ENCODE measurements around the gene SLC6A16.
"Not testable (repeated sequence)": the region's sequence is repeated elsewhere in the genome, so short reads cannot be mapped to it uniquely, and the experiment has no call there.

Gene SLC6A16

DNA sequence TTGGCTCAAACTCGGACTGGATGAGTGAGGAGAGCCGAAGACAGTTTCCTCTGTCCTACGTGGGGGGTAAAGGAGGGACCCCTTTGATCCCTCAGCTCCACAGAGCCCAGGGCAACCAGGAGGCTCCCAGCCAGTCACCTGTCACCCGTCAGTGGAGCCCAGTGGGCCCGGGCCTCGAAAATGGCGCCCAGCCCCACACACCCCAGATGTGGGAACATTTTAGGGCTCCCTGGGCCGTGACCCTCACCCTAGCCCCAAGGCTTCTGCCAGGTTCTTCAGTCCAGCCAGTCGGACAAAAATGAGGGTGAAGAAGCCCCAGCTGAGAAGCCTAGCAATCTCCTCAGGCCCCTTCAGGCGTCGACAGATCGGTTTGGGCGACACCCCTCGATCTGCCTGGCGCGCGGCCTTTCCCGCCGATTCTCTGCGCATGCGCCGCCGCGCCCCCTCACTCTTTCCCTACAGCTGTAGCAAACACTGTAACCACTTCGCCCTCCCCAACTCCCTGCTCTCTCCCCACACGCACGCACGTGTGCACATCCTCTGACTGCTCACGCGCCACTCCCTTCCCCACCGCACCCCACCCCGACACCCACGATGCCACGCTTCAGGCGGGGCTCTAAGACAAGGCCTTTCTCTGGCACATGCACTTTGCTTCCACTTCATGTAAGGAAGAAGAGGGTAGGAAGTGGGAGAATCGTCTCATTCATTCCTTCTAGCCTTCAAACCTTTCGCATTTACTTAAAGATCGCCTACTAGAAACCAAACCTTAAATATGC is at the start of gene SLC6A16:
SLC6A16 (minus strand) TSS at position 391 of the 776 bp plus-strand sequence. CDS start 13,844 bp downstream, outside the sequence.
- DNase-seq (ENCODE audit: low read depth in 3 of 3, low spot score in 1 of 3): no peak

DNA sequence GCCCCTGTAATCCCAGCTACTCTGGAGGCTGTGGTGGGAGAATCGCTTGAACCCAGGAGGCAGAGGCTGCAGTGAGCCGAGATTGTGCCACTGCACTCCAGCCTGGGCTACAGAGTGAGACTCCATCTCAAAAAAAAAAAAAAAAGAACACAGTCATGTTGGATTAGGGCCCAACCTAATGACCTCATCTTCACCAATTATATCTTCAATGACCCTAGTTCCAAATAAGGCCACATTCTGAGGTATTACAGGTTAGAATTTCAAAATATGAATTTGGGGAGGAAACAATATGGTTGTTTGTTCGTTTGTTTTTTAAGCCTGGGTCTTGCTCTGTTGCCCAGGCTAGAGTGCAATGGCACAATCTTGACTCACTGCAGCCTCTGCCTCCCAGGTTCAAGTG is 48.2 kb upstream of the SLC6A16 start:
- not testable (repeated sequence) for DNase-seq (ENCODE audit: low read depth in 3 of 3, low spot score in 1 of 3)

DNA sequence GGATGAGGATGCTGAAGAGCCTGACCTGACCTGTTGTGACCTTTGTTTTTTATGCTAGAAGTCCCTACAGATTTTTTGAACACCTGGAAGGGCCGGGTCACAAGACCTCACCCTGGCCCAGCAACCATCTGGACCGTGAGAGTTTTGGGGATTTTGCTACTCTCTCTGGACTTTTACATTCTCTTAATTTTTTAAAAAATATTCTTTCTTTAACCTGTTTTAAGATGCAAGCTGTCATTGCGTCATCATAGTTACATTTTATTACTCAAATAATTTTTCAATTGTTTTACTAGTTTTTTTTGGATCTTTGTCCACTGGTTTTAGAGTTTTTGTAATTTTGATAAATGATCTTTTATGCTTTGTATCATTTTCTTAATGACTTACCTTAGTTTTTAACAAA is 46.2 kb upstream of the SLC6A16 start:
- DNase-seq (ENCODE audit: low read depth in 3 of 3, low spot score in 1 of 3): no peak

DNA sequence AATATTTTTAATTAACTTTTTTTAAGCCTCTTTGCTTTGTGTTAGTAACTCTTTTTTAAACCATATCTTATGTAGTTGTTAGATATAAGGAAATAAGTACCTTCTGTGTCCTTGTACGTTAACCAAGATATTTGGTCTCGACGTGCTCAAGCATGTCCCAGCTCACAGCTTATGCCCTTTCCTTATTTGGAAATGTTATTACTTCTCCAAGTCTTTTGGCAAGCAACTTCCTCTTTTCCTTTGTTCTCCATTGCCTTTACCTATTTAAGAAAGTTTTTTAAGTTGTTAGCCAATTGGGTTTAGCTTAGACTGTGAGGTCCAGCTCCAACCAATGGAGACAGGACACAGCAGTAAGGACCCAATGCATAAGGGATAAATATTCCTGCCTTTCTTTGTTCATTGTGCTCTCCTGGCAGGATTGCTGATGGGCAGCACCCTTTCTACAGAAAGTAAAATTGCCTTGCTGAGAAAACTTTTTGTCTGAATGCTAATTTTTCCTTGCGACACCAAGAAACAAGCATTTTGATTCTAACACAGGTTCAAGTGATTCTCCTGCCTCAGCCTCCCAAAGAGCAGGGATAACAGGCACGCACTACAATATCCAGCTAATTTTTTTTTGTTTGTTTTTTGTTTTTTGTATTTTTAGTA is 43.8 kb upstream of the SLC6A16 start:
- no peak for DNase-seq (ENCODE audit: low read depth in 3 of 3, low spot score in 1 of 3)

DNA sequence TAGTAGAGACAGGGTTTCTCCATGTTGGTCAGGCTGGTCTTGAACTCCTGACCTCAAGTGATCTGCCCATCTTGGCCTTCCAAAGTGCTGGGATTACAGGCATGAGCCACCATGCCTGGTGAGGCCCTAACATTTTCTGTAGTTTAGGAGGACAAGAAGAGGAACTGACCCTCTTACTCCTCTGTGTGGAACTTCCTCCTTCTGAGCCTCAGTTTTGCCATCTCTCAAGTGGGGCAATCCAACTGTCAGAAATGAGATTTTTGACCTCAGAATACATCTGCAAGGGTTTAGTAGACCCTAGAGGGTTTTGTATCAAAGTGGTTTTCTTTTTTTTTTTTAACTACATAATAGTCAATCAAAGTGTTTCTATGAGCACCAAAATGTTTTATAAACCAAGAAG is 41.1 kb upstream of the SLC6A16 start:
- DNase-seq (ENCODE audit: low read depth in 3 of 3, low spot score in 1 of 3): no peak

DNA sequence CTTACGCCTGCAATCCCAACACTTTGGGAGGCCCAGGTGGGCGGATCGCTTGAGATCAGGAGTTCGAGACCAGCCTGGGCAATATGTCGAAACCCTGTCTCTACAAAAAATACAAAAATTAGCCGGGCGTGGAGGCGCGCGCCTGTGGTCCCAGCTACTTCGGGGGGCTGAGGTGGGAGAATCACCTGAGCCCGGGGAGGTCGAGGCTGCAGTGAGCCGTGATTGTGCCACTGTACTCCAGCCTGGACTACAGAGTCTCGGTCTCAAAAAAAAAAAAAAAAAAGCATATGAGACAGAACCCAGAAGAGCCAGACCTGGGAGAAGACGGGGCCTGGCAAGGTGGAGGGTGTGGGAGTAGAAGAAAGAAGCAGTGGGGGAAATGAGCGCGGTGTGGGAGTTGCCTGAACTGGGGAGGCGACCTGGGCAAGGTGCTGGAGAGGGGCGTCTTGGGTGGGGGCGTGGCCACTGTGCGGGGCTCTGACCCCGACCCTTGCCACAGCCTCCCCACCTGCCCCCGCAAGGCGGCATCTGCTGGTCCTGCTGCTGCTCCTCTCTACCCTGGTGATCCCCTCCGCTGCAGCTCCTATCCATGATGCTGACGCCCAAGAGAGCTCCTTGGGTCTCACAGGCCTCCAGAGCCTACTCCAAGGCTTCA is 39.2 kb upstream of the SLC6A16 start:
- DNase-seq (ENCODE audit: low read depth in 3 of 3, low spot score in 1 of 3): no peak

DNA sequence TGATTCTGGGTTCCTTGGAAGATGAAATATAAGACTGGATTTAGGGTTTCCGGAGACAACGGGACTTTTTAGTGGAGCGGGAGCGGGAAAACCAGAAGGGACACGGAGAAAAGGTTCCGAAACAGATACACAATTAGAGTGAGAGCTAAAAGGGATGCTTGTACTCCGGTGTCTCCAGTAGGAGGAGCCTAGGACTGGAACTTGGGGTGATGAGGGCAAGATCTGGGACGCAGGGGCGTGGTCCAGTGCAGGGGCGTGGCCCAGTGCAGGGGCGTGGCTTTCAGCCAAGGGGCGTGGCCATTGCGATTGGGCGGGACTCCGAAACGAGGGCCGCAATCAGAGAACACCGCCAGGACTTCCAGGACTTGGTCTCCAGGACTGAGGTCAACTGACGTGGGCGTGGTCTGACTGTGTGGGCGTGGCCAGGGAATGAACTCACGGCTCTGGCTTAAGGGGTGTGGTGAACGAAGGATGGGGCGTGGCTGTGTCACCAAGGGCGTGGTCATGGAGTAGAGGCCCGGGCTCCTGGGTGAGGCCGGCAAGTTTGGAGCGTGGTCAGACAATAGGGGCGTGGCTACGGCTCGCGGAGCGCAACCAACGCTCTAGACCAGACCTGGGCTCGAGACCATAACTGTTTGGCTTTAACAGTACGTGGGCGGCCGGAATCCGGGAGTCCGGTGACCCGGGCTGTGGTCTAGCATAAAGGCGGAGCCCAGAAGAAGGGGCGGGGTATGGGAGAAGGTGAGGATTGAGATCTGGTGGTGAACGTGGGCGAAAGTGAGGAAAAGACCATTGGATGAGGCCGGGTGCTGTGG is 38.5 kb upstream of the SLC6A16 start, which contains the start of gene DKKL1:
DKKL1 (plus strand) TSS at position 610 of the 815 bp plus-strand sequence; CDS start at position 732, 122 bp downstream.
- peak in 2 of 3 donors; percentile 35 to 44 for DNase-seq (ENCODE audit: low read depth in 3 of 3, low spot score in 1 of 3)

DNA sequence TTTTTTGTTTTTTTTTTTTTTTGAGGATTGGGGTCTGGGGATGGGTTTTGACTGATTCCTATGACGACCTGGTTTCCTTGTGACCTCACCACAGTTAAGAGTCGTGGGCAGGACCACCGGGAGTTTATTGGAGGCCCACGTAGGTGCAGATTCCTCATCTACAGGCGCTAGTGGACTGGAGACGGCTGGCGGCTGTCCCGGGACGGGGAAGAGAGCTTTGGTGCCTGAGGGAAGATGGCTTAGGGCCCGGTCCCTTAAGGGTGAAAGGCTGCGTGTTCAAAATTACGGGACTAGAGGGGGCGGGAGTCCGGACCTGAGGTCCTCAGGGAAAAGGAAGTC is 37.9 kb upstream of the SLC6A16 start:
- no peak for DNase-seq (ENCODE audit: low read depth in 3 of 3, low spot score in 1 of 3)

DNA sequence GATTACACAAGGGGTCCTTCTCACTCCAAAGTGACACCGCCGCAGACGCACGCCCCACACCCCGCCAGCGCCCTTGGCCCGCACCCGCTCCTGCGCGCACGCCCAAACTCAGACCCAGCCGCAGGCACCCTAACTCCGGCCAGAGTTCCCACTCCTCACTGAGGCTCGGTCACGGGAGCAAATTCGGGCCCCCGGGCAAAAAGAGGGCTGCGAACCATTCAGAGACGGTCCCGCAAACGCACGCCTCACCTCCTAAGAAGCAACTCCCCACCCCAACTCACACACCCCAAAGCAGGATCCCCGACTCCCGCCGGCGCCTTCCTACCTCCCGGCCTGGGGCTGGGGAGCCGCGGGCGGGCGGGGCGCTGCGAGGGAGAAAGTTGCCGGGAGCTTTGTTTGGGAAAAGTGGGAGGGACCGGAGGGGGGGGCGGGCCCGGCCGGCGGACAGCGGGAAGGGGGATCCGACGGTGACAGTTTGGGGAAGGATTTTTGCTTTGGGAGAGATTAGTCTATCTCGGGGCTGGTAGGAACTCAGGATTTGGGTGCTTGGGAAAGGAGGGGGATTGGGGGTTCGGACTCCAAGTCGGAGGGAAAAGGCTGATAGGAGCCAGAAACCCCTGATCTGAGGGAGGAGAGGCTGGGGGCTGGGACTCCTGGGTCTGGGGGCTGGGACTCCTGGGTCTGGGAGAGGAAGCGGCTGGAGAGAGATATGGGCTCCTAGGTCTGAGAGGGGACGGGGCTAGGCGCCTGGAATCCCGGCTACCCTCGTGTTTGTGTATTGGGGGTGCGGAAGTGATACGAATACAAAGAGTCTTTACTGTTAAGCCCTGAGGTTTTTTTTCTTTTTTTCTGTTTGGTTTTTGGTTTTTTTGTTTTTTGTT is 37.3 kb upstream of the SLC6A16 start, which contains the start of gene TEAD2:
TEAD2 (minus strand) TSS at position 369 of the 881 bp plus-strand sequence. CDS start 2,341 bp downstream, outside the sequence.
- no peak for DNase-seq (ENCODE audit: low read depth in 3 of 3, low spot score in 1 of 3)

DNA sequence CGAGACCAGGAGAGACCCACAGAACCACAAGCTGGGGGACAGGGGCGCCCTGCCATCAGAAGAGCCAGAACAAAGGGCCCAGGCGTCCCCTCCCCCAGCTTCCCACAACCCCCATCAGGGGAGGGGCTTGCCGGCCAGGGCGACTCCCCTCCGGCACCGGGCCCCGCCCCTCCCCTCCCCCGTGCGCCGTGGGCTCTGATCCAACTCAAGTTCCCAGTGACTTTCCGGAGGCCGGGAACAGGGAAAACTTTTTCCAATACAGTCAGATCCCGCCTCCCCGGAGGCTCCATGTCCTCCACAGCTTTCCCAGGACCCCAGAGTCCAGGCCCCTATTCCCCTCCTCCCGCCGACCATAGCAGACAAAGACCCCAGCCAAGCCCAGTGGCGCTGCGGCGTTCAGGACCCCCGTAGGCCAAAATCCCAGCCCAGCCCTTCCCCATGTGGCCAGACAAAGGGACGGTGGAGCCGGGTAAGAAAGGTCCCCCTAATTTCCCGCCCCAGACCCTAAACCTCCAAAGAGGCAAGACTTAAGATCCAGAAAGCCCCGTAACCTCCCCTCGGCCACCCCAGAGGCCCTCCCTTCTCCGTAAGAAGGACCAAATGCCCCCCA is 36.6 kb upstream of the SLC6A16 start:
- DNase-seq (ENCODE audit: low read depth in 3 of 3, low spot score in 1 of 3): no peak

DNA sequence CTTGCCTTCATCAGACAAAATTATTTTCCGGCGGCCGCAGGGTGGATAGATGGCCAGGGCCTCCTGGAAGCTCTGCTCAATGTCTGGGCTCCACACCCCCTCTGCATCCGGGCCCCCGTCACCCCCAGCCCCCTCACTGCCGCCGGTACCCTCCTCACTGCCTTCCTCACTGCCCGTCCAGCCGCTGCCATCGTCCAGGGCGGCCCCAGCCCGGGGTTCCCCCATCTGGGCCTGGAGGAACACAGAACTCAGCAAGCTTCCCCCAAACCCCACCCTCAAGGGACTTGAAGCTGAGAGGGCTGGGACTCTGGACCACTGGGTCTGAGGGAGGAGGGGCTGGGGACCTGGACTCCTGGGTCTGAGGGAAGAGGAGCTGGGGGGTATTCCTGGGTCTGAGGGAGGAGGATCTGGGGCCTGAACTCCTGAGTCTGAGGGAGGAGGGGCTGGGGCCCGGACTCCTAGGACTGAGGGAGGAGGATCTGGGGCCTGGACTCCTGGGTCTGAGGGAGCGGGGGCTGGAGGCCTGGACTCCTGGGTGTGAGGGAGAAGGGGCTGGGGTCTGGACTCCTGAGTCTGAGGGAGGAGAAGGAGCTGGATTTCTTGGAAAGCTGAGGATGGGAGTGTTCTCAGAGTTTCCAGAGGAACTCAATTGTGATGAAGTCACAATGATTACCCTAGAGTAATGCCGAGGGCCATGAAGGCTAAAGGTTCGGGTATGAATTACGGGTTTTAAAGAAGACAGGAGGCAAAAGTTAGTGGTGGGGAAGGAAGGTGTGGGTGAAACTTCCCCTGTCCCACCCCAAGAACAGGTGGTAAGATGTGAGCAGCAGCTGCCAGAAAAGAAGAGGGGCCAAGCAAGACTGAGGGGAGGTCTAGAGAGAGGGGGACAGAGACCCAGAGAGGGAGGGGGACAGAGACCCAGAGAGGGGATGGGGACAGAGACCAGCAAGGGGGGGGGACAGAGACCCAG is 35.1 kb upstream of the SLC6A16 start:
- no peak for DNase-seq (ENCODE audit: low read depth in 3 of 3, low spot score in 1 of 3)

DNA sequence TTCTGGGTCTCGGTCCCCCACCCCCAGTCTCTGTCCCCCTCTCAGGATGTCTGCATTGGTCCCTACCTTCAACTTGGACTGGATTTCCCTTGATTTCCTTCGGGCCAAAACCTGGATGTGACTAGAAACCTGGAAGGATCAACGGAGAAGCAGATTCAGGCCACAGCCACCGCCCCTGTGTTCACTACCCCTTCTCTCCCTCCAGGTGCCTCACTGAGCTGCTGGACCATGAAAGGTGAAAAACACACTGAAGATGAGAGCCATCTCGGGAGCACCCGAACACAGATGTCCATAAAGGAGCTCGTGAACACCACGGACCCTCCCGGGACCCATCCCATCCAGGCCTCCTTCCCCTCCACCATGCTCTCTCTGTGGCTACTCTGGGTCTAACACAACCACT is 32.2 kb upstream of the SLC6A16 start:
- no peak for DNase-seq (ENCODE audit: low read depth in 3 of 3, low spot score in 1 of 3)

DNA sequence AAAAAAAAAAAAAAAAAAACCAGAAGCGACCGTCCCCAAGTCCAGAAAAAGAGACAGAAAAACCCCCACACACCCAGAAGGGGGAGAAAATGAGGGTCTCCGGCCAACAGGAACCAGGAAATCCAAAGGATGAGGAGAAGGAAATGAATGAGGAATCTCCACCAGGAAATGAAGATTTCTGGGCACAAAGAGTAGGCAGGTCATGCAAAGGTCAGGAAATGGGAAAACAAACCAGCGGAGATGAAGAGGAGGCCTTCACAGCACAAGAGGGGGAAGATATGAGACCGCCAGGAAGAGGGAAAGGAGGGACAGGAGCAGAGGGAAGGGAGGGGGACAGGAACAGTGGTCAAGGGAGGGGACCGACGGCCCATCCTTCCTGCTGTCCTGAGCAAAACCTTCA is 31.4 kb upstream of the SLC6A16 start:
- no peak for DNase-seq (ENCODE audit: low read depth in 3 of 3, low spot score in 1 of 3)

DNA sequence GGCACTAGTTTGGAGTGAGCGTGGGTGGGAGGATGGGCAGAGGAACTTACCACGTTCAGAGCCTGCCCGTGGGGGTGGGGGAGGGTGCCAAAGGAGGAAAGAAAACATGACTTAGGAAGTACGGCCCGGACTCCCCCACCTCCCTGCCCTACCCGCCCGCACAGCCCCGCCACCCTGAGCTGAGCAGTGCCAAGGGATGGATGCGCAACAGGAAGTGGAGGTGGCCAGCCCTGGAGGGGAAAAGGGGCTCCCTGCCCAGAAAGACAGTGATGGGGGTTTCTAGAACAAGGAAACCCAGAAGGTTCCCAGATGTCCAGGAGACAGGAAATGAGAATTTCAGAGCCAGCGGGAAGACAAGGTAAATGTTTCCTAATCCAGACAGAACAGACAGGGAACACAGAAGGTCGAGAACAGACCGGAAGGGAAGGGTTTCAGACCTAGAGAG is 30.9 kb upstream of the SLC6A16 start:
- DNase-seq (ENCODE audit: low read depth in 3 of 3, low spot score in 1 of 3): no peak

DNA sequence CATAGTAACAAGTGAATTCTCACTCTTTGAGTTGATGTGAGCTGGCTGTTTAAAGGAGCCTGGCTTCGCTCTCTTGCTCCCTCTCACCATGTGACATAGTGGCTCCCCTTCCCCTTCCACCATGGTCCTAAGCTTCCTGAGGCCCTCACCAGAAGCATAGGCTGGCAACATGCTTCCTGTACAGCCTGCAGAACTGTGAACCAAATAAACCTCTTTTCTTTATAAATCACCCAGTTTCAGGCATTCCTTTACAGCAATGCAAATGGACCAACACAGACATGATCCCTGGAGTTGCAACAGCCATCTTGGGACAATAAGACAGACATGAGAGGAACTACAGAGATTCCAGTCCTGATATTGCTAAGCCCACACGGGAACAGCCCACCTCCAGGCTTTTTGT is 24.6 kb upstream of the SLC6A16 start:
- DNase-seq (ENCODE audit: low read depth in 3 of 3, low spot score in 1 of 3): no peak

DNA sequence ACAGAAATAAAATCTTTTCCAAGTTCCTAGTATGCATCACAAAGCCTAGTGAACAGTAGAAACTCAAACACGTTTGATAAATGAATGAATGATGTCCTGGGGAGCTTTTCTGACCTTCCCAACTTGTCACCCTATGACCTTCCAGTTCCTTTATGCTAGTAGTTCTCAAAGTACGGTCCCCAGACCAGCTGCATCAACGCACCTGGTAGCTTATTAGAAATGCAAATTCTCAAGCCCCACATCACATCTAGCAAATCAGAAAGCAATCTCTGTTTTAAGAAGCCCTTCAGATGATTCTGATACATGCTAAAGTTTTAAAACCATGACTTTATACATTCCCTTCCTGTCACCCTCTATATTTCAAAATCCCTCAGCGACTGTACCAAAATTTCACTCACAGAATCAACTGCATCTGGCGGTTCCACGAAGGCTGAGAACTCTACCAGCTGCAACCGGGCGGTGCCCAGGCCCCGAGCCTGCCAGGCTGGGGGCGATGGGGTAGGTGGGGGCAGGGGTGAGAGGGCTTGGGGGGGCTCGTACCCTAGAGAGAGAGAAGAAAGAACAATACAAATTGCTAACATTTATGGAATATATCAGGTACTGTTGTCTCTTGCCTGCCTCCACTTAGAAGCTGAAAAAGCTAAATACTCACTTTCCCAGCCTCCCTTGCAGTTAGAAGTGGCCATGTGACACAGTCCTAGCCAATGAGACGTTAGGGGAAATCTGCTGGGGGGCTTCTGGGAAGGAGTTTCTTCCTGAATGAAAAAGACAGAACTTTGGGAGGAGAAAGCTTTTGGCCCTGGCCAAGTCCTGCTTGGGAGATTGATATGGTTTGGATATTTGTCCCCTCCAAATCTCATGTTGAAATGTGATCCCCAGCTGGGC is 23.6 kb upstream of the SLC6A16 start:
- DNase-seq (ENCODE audit: low read depth in 3 of 3, low spot score in 1 of 3): no peak

DNA sequence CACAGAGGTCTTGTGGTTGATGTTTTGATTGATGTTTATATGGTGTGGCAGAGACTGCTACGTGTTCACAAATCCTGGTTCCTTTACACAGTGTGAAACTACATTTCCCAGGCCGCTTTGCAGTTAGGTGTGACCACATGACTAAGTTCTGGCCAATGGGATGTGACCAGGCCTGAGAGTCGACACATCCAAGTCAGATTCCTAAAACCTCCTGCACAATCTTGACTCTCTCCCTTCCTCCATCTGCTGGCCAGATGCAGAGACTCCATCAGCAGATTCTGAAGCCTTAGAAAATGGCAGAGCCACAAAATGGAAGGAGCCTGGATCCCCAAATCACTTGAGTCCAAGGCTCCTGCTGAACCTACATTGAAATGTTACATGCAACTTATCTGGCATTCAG is 22.8 kb upstream of the SLC6A16 start:
- DNase-seq (ENCODE audit: low read depth in 3 of 3, low spot score in 1 of 3): no peak

DNA sequence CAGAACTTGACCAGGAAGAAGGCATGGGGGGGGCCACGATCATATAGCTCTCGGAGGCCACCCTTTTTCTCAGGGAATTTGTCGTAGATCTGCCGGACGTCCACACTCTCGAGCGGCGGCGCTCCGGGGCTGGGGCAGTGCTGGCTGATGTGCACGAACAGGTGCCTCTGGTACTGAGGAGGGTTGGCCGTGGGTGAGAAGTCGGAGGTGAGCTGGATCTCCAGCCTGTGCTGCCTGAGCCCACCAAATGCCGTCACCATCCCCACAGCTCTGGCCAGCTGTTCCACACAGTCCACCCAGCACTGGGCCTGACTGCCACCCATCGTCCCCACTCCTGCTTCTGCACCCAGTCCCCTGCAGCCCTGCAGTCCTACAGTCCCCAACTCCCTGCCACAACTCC is 22.2 kb upstream of the SLC6A16 start:
- no peak for DNase-seq (ENCODE audit: low read depth in 3 of 3, low spot score in 1 of 3)

Measured in stimulated activated CD4-positive, alpha-beta T cell treated with anti-CD3 and anti-CD28 coated beads, TNF-alpha, amount 100 ng/mL, for 1 hour (primary cell).